ENCODE measurements around the gene ATG5.
A peak's percentile ranks its signal among the peaks of the same experiment; 100 is the strongest.

The ATG5 gene

GRCh38 chr6:106356378-106356777 lies 30.8 kb upstream of the ATG5 start:
- peaks cover 10 to 11% of the 10 kb centered on the region in 2 donors for H3K27me3 ChIP-seq (ENCODE audit: control insufficient read depth in 1 of 2, insufficient read depth in 2 of 2, low read length in 2 of 2)
- no peaks in the 10 kb centered on the region for H3K36me3 ChIP-seq (ENCODE audit: control insufficient read depth in 1 of 2, insufficient read depth in 2 of 2, low read length in 2 of 2)
- H3K4me1 ChIP-seq (ENCODE audit: control insufficient read depth in 1 of 2, insufficient read depth in 2 of 2, low read length in 2 of 2) = peaks cover 10% of the 10 kb centered on the region in 2 donors
- no peak overlapping the region for H3K9ac ChIP-seq (ENCODE audit: low read depth in 1 of 2, low read length in 2 of 2)
- H3K9me3 ChIP-seq (ENCODE audit: control insufficient read depth in 1 of 2, low read length in 2 of 2) = no peaks in the 10 kb centered on the region
- H3K27ac ChIP-seq (ENCODE audit: low read depth, low read length) = no peak overlapping the region
- H3K4me3 ChIP-seq (ENCODE audit: low read depth in 1 of 2, low read length in 2 of 2) = no peak overlapping the region

- no peak overlapping the region for H3K9ac ChIP-seq (ENCODE audit: low read depth in 1 of 2, low read length in 2 of 2)
These were observed 21.7 kb upstream of the ATG5 start for GRCh38 chr6:106347219-106347618.

DNA sequence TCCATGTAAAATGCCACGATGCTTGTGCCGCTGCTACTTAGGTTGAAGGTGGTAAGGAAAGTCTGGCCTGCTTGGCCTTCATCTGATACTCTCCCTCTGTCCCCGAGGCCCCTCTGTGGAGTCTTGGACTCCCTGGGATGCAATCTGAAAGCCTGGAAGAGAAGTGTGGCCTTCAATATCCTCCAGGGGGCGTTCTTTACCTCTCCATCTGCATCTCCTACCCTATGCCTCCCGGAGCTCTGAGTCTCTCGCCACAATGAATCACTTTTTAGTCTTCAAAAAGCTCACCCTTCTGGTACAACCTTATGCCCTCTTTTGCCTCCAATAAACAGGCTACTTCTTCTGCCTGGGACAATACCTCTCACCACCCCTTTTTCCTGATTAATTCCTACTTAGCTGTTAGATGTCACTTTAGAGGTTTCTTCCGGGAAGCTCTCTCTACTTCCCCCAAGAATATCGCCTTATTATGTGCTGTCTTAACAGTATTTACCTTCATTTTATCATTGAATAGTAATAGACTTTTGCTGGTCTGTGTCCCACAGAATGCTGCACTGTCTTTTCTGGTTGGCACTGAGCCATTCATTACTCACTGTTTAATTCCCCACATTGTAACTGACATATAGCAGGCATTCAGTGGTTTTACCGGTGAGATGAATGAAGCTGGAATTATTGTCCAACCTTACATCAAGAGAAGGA lies 13.9 kb upstream of the ATG5 start:
- Histone ChIP-seq H3K9me3 (ENCODE audit: control insufficient read depth in 1 of 2, low read length in 2 of 2) (no peaks in the 10 kb centered on the region), H3K36me3 (ENCODE audit: control insufficient read depth in 1 of 2, insufficient read depth in 2 of 2, low read length in 2 of 2) (no peaks in the 10 kb centered on the region), H3K4me1 (ENCODE audit: control insufficient read depth in 1 of 2, insufficient read depth in 2 of 2, low read length in 2 of 2) (no peaks in the 10 kb centered on the region), H3K27ac (ENCODE audit: low read depth, low read length) (no peak overlapping the region), H3K27me3 (ENCODE audit: control insufficient read depth in 1 of 2, insufficient read depth in 2 of 2, low read length in 2 of 2) (peaks cover 0 to 8% of the 10 kb centered on the region in 2 donors), H3K9ac (ENCODE audit: low read depth in 1 of 2, low read length in 2 of 2) (no peak overlapping the region), H3K4me3 (ENCODE audit: low read depth in 1 of 2, low read length in 2 of 2) (peak overlapping the region in 1 of 2 donors; percentile 41)

More at GRCh38 chr6:106347219-106347618, 21.7 kb upstream of the ATG5 start:
- H3K27ac ChIP-seq (ENCODE audit: low read depth, low read length) = no peak overlapping the region
- H3K9me3 ChIP-seq (ENCODE audit: control insufficient read depth in 1 of 2, low read length in 2 of 2) = no peaks in the 10 kb centered on the region
- H3K4me3 ChIP-seq (ENCODE audit: low read depth in 1 of 2, low read length in 2 of 2) = no peak overlapping the region
- H3K27me3 ChIP-seq (ENCODE audit: control insufficient read depth in 1 of 2, insufficient read depth in 2 of 2, low read length in 2 of 2) = peaks cover 4 to 17% of the 10 kb centered on the region in 2 donors
- no peaks in the 10 kb centered on the region for H3K36me3 ChIP-seq (ENCODE audit: control insufficient read depth in 1 of 2, insufficient read depth in 2 of 2, low read length in 2 of 2)
- H3K4me1 ChIP-seq (ENCODE audit: control insufficient read depth in 1 of 2, insufficient read depth in 2 of 2, low read length in 2 of 2) = no peaks in the 10 kb centered on the region

- Histone ChIP-seq H3K4me3 (ENCODE audit: low read depth in 1 of 2, low read length in 2 of 2) (no peak overlapping the region), H3K27ac (ENCODE audit: low read depth, low read length) (no peak overlapping the region), H3K9me3 (ENCODE audit: control insufficient read depth in 1 of 2, low read length in 2 of 2) (no peaks in the 10 kb centered on the region), H3K4me1 (ENCODE audit: control insufficient read depth in 1 of 2, insufficient read depth in 2 of 2, low read length in 2 of 2) (no peaks in the 10 kb centered on the region), H3K9ac (ENCODE audit: low read depth in 1 of 2, low read length in 2 of 2) (no peak overlapping the region), H3K36me3 (ENCODE audit: control insufficient read depth in 1 of 2, insufficient read depth in 2 of 2, low read length in 2 of 2) (no peaks in the 10 kb centered on the region), H3K27me3 (ENCODE audit: control insufficient read depth in 1 of 2, insufficient read depth in 2 of 2, low read length in 2 of 2) (peaks cover 3 to 6% of the 10 kb centered on the region in 2 donors)
These were observed 9.3 kb upstream of the ATG5 start for GRCh38 chr6:106334646-106335448.

DNA sequence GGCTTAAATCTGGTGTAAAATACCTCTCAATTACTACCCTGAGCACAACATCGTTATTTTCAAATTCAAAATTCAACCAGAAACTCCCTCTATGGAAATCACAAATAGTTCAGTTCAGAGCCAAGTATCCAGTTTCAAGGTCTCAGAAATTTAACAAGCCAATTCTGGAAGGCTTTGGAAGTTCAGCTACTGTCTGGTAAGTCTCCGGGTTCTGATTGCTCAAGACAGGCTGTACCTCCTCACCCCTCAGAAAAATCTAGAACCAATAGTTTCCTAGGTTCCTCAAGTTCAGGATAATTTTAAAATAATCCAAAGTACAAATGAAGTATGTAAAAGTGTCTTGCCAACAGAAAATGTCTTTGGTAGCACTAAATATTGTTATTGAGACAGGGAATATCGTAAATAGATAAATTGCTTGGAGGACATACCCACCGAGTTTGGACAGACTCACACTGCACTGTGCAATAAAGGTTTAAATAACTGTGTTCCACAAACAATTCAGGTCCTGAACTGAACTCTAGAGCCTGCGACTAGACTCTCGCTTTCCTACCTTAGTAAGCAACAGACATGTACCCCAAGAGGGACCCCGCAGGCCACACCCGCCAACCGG lies 729 bp downstream of the ATG5 start:
- peaks cover 5 to 6% of the 10 kb centered on the region in 2 donors for H3K27me3 ChIP-seq (ENCODE audit: control insufficient read depth in 1 of 2, insufficient read depth in 2 of 2, low read length in 2 of 2)
- peak overlapping the region; percentile 91 for H3K4me3 ChIP-seq (ENCODE audit: low read depth in 1 of 2, low read length in 2 of 2)
- peak overlapping the region; percentile 85 to 94 for H3K9ac ChIP-seq (ENCODE audit: low read depth in 1 of 2, low read length in 2 of 2)
- peak overlapping the region; percentile 97 for H3K27ac ChIP-seq (ENCODE audit: low read depth, low read length)
- H3K36me3 ChIP-seq (ENCODE audit: control insufficient read depth in 1 of 2, insufficient read depth in 2 of 2, low read length in 2 of 2) = no peaks in the 10 kb centered on the region
- no peaks in the 10 kb centered on the region for H3K9me3 ChIP-seq (ENCODE audit: control insufficient read depth in 1 of 2, low read length in 2 of 2)
- H3K4me1 ChIP-seq (ENCODE audit: control insufficient read depth in 1 of 2, insufficient read depth in 2 of 2, low read length in 2 of 2) = peaks cover 16 to 17% of the 10 kb centered on the region in 2 donors

GRCh38 chr6:106321940-106322339 lies 3.6 kb downstream of the ATG5 start:
- Histone ChIP-seq H3K27ac (ENCODE audit: low read depth, low read length) (no peak overlapping the region), H3K4me1 (ENCODE audit: control insufficient read depth in 1 of 2, insufficient read depth in 2 of 2, low read length in 2 of 2) (peaks cover 16 to 17% of the 10 kb centered on the region in 2 donors)

DNA sequence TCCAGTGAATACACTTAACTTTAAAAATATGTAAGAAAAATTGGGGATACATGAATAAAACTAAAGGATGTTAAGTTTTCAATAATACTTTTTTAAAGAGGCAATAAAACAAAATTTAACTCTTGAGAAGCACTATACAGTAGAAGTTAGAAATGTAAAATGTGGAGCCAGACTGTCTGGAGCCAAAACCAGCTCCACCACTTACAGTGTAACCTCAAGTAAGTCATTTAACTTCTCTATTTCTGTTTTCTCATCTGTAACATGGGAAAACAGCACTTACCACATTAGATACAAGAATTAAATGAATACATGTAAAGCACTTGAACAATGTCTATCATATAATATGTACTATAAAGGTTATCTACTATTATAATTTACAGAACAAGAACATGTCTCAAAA lies 6.7 kb downstream of the ATG5 start:
- H3K9ac ChIP-seq (ENCODE audit: low read depth in 1 of 2, low read length in 2 of 2) = no peak overlapping the region
- no peaks in the 10 kb centered on the region for H3K9me3 ChIP-seq (ENCODE audit: control insufficient read depth in 1 of 2, low read length in 2 of 2)
- H3K4me3 ChIP-seq (ENCODE audit: low read depth in 1 of 2, low read length in 2 of 2) = no peak overlapping the region
- H3K27me3 ChIP-seq (ENCODE audit: control insufficient read depth in 1 of 2, insufficient read depth in 2 of 2, low read length in 2 of 2) = no peaks in the 10 kb centered on the region
- no peak overlapping the region for H3K27ac ChIP-seq (ENCODE audit: low read depth, low read length)
- H3K4me1 ChIP-seq (ENCODE audit: control insufficient read depth in 1 of 2, insufficient read depth in 2 of 2, low read length in 2 of 2) = peaks cover 4 to 6% of the 10 kb centered on the region in 2 donors
- peaks cover 6 to 11% of the 10 kb centered on the region in 2 donors for H3K36me3 ChIP-seq (ENCODE audit: control insufficient read depth in 1 of 2, insufficient read depth in 2 of 2, low read length in 2 of 2)

More at GRCh38 chr6:106321940-106322339, 3.6 kb downstream of the ATG5 start:
- H3K9ac ChIP-seq (ENCODE audit: low read depth in 1 of 2, low read length in 2 of 2) = no peak overlapping the region
- H3K4me3 ChIP-seq (ENCODE audit: low read depth in 1 of 2, low read length in 2 of 2) = no peak overlapping the region
- H3K9me3 ChIP-seq (ENCODE audit: control insufficient read depth in 1 of 2, low read length in 2 of 2) = no peaks in the 10 kb centered on the region
- H3K36me3 ChIP-seq (ENCODE audit: control insufficient read depth in 1 of 2, insufficient read depth in 2 of 2, low read length in 2 of 2) = no peaks in the 10 kb centered on the region
- no peaks in the 10 kb centered on the region for H3K27me3 ChIP-seq (ENCODE audit: control insufficient read depth in 1 of 2, insufficient read depth in 2 of 2, low read length in 2 of 2)

DNA sequence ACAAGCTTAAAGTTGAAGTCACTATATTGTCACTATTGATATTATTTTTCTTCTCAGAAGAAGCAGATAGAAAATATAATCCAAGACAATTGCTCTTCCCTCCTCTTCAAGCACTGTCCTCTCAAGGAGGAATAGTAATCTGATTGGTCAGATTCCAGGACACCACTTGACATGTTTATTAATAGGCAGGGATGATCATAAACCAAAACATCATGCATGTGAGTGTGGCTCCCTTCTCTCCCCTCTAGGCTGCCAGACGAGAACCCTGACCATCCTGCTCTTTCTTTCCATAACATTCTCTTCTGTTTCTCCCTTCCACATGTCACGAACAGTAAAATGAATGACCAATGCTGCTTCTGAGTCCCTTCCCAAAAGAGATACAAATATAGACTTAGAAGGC lies 7.5 kb downstream of the ATG5 start:
- Histone ChIP-seq H3K4me3 (ENCODE audit: low read depth in 1 of 2, low read length in 2 of 2) (no peak overlapping the region), H3K4me1 (ENCODE audit: control insufficient read depth in 1 of 2, insufficient read depth in 2 of 2, low read length in 2 of 2) (peaks cover 2 to 4% of the 10 kb centered on the region in 2 donors), H3K9me3 (ENCODE audit: control insufficient read depth in 1 of 2, low read length in 2 of 2) (no peaks in the 10 kb centered on the region), H3K9ac (ENCODE audit: low read depth in 1 of 2, low read length in 2 of 2) (no peak overlapping the region), H3K36me3 (ENCODE audit: control insufficient read depth in 1 of 2, insufficient read depth in 2 of 2, low read length in 2 of 2) (peaks cover 6 to 11% of the 10 kb centered on the region in 2 donors), H3K27me3 (ENCODE audit: control insufficient read depth in 1 of 2, insufficient read depth in 2 of 2, low read length in 2 of 2) (no peaks in the 10 kb centered on the region), H3K27ac (ENCODE audit: low read depth, low read length) (no peak overlapping the region)

DNA sequence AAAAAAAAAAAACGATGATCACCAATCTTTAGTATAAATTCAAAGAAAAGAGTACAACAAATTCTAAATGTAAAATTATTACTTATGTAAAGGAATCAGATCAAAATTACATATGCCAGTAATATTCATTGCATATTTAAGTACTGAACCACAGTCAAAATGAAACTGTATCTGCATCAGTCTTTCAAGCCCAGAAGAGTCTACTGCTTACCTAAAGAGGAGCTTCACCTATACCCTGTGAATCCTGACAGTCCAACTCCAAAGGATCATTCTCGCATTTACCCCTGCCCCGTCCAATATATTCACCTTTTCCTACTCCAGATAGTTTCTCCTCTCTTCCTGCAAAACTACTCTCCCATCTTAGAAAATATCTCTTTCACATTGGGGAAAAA lies 9.2 kb downstream of the ATG5 start:
- Histone ChIP-seq H3K4me1 (ENCODE audit: control insufficient read depth in 1 of 2, insufficient read depth in 2 of 2, low read length in 2 of 2) (peaks cover 7 to 8% of the 10 kb centered on the region in 2 donors), H3K27ac (ENCODE audit: low read depth, low read length) (no peak overlapping the region), H3K27me3 (ENCODE audit: control insufficient read depth in 1 of 2, insufficient read depth in 2 of 2, low read length in 2 of 2) (no peaks in the 10 kb centered on the region), H3K9me3 (ENCODE audit: control insufficient read depth in 1 of 2, low read length in 2 of 2) (no peaks in the 10 kb centered on the region), H3K9ac (ENCODE audit: low read depth in 1 of 2, low read length in 2 of 2) (no peak overlapping the region), H3K36me3 (ENCODE audit: control insufficient read depth in 1 of 2, insufficient read depth in 2 of 2, low read length in 2 of 2) (peaks cover 7 to 11% of the 10 kb centered on the region in 2 donors), H3K4me3 (ENCODE audit: low read depth in 1 of 2, low read length in 2 of 2) (no peak overlapping the region)
